ENCODE data around the gene PSME3. TPM values are rescaled to one million over a fixed set of nuclear protein-coding genes. Genes with fewer than 3 reads are reported as not detected.

The PSME3 gene
- total RNA-seq, 1 experiment from 2014 or later, result 120 TPM

GRCh38 chr17:42833767-42834422, 698 bp downstream of the PSME3 start:
- Histone ChIP-seq H3K36me3 (ENCODE audit: insufficient read depth, low read length, poor library complexity, severe bottlenecking) (peaks cover 11% of the 10 kb centered on the region), H3K4me1 (ENCODE audit: insufficient read depth, low read length, poor library complexity, severe bottlenecking) (peaks cover 9% of the 10 kb centered on the region), H3K9me3 (ENCODE audit: low read depth, low read length, poor library complexity, severe bottlenecking) (no peaks in the 10 kb centered on the region), H3K4me3 (ENCODE audit: low read depth, low read length, poor library complexity, severe bottlenecking) (peak overlapping the region; percentile 79), H3K27ac (ENCODE audit: low read depth, low read length, poor library complexity, severe bottlenecking) (peak overlapping the region; percentile 95), H3K27me3 (replicated peaks; ENCODE audit: insufficient read depth, low read depth, low read length, poor library complexity) (no peaks in the 10 kb centered on the region)
- no TSS peak for BruUV-seq (replicated peaks)
- DNase-seq (ENCODE audit: low spot score), result peak; percentile 14
- intact Hi-C loops (cut with micrococcal nuclease; ENCODE audit: unreplicated experiment), result no loop called here
- ChIA-PET POLR2A (ENCODE audit: low non-redundant PET) (interaction anchor here (0.7 kb wide), 1 partner anchor 526 kb away, joined by 14 read pairs; no protein-coding TSS in a partner anchor), CTCF (no interaction called here)
- no peak for TF ChIP-seq EZH2 (IDR thresholded peaks at IDR 0.05; ENCODE audit: borderline replicate concordance, low read depth, low read length, poor library complexity, severe bottlenecking)
- TF ChIP-seq CTCF (conservative IDR thresholded peaks at IDR 0.05; ENCODE audit: low read depth, low read length), result no peak

- CTCF ChIA-PET, result no interaction called here
- intact Hi-C loops (cut with micrococcal nuclease; ENCODE audit: unreplicated experiment), result no loop called here
Observed at GRCh38 chr17:42835732-42836131, 2.5 kb downstream of the PSME3 start.

GRCh38 chr17:42841975-42842685, 8.9 kb downstream of the PSME3 start:
- ChIA-PET CTCF (no interaction called here), POLR2A (ENCODE audit: low non-redundant PET) (no interaction called here)
- intact Hi-C loops (cut with micrococcal nuclease; ENCODE audit: unreplicated experiment), result loop anchor here (2.0 kb wide), 1 partner anchor 95 kb away; no protein-coding TSS in a partner anchor
- Histone ChIP-seq H3K4me1 (ENCODE audit: insufficient read depth, low read length, poor library complexity, severe bottlenecking) (no peaks in the 10 kb centered on the region), H3K27ac (ENCODE audit: low read depth, low read length, poor library complexity, severe bottlenecking) (no peak overlapping the region), H3K4me3 (ENCODE audit: low read depth, low read length, poor library complexity, severe bottlenecking) (no peak overlapping the region), H3K9me3 (ENCODE audit: low read depth, low read length, poor library complexity, severe bottlenecking) (no peaks in the 10 kb centered on the region), H3K27me3 (replicated peaks; ENCODE audit: insufficient read depth, low read depth, low read length, poor library complexity) (no peaks in the 10 kb centered on the region), H3K36me3 (ENCODE audit: insufficient read depth, low read length, poor library complexity, severe bottlenecking) (peaks cover 28% of the 10 kb centered on the region)
- no peak for DNase-seq (ENCODE audit: low spot score)
- TSS peak; percentile 28 for BruUV-seq (replicated peaks)
- TF ChIP-seq EZH2 (IDR thresholded peaks at IDR 0.05; ENCODE audit: borderline replicate concordance, low read depth, low read length, poor library complexity, severe bottlenecking) (no peak), CTCF (conservative IDR thresholded peaks at IDR 0.05; ENCODE audit: low read depth, low read length) (no peak)

More at GRCh38 chr17:42835732-42836131, 2.5 kb downstream of the PSME3 start:
- POLR2A ChIA-PET (ENCODE audit: low non-redundant PET), result no interaction called here
- peaks cover 9% of the 10 kb centered on the region for H3K4me1 ChIP-seq (ENCODE audit: insufficient read depth, low read length, poor library complexity, severe bottlenecking)
- no TSS peak for BruUV-seq (replicated peaks)
- no peak overlapping the region for H3K27ac ChIP-seq (ENCODE audit: low read depth, low read length, poor library complexity, severe bottlenecking)
- TF ChIP-seq EZH2 (IDR thresholded peaks at IDR 0.05; ENCODE audit: borderline replicate concordance, low read depth, low read length, poor library complexity, severe bottlenecking) (no peak), CTCF (conservative IDR thresholded peaks at IDR 0.05; ENCODE audit: low read depth, low read length) (no peak)
- H3K4me3 ChIP-seq (ENCODE audit: low read depth, low read length, poor library complexity, severe bottlenecking), result no peak overlapping the region
- H3K9me3 ChIP-seq (ENCODE audit: low read depth, low read length, poor library complexity, severe bottlenecking), result no peaks in the 10 kb centered on the region
- H3K36me3 ChIP-seq (ENCODE audit: insufficient read depth, low read length, poor library complexity, severe bottlenecking), result peaks cover 17% of the 10 kb centered on the region
- DNase-seq (ENCODE audit: low spot score), result no peak
- H3K27me3 ChIP-seq (replicated peaks; ENCODE audit: insufficient read depth, low read depth, low read length, poor library complexity), result no peaks in the 10 kb centered on the region

Measured in A673 (cell line).